HCT116 (cell line): ENCODE results near the gene RIC8B. TPM values are rescaled to one million over a fixed set of nuclear protein-coding genes. Genes with fewer than 3 reads are reported as not detected.

Source experiments
- ATAC-seq: fragments of 200-7000 bp; cut with Tn5 transposase; 2 replicates; pipeline ENCODE4 v1.9.1; 2020; ENCODE audit warnings: mild to moderate bottlenecking, moderate library complexity
- BruUV-seq: library from RNA; stranded (reverse); fragments of 400-500 nt; replicated peaks from 2 replicates; lab custom pipeline; 2021; lab: Mats Ljungman, UMichigan
- CTCF ChIA-PET: fragments of 300-600 bp; sonication (Branson Sonifier 250); formaldehyde crosslinking; loops from one replicate; lab custom pipeline; 2021; ENCODE audit warnings: antibody characterized with exemption; lab: Charles Lee
- POLR2A ChIA-PET: fragments of 300-600, 350-600 bp; sonication (Branson Sonifier 250); formaldehyde crosslinking; loops from one replicate; lab custom pipeline; 2021; ENCODE audit warnings: antibody characterized with exemption; lab: Charles Lee
- RAD21 ChIA-PET, 2 experiments: fragments of 300-600 bp; sonication (Branson Sonifier 250); formaldehyde crosslinking; loops; one replicate each; lab custom pipeline; 2023; ENCODE audit warnings: low total read pairs in 2 of 2; ENCODE audit not compliant: uncharacterized antibody in 2 of 2, unreplicated experiment in 2 of 2, low non-redundant PET in 1 of 2; lab: Charles Lee
- DNase-seq: peaks from one replicate; pipeline ENCODE4 v3.0.0-alpha.2; 2010; ENCODE audit warnings: low read depth, low spot score
- H2AFZ ChIP-seq: fragments of 200-600 bp; shearing (Covaris generic), sonication (generic); 2 replicates; pipeline ENCODE4 v1.6.1; 2017; ENCODE audit warnings: low read depth, mixed run types, mixed read lengths, antibody characterized with exemption, low read length; ENCODE audit not compliant: poor library complexity, severe bottlenecking
- H3K27ac ChIP-seq: 2 replicates; pipeline ENCODE4 v1.5.1; 2012; ENCODE audit warnings: low read depth, low read length
- H3K27me3 ChIP-seq: fragments of 200-600 bp; sonication (generic); 2 replicates; pipeline ENCODE4 v1.6.1; 2016; ENCODE audit warnings: mixed run types, low read length, mixed read lengths; ENCODE audit not compliant: insufficient read depth
- H3K36me3 ChIP-seq, 2 experiments: fragments of 200-500 bp in 1 of 2; fragments of 200-600 bp in 1 of 2; sonication (Bioruptor generic) in 1 of 2; sonication (generic) in 1 of 2; 2 replicates each; pipeline versions ENCODE4 v1.5.1 to v1.6.1; 2014 to 2016; ENCODE audit warnings: low read length in 2 of 2, inconsistent platforms in 1 of 2, mixed read lengths in 1 of 2, mixed run types in 1 of 2; ENCODE audit not compliant: insufficient read depth in 2 of 2, control insufficient read depth in 1 of 2
- H3K4me1 ChIP-seq, 2 experiments: fragments of 200-600 bp in 1 of 2; sonication (generic) in 1 of 2; 2 replicates each; pipeline versions ENCODE4 v1.5.1 to v1.6.1; 2012 to 2017; ENCODE audit warnings: low read length in 2 of 2, inconsistent platforms in 1 of 2, mild to moderate bottlenecking in 1 of 2, mixed read lengths in 1 of 2, mixed run types in 1 of 2, moderate library complexity in 1 of 2; ENCODE audit not compliant: insufficient read depth in 2 of 2, control insufficient read depth in 1 of 2
- H3K4me2 ChIP-seq: fragments of 200-600 bp; sonication (generic); 2 replicates; pipeline ENCODE4 v1.6.1; 2017; ENCODE audit warnings: mixed run types, low read length, mixed read lengths
- H3K4me3 ChIP-seq, 2 experiments: fragments of 200-600 bp in 1 of 2; sonication (generic) in 1 of 2; replicated peaks in 1 of 2; 2 replicates each; pipeline ENCODE4 v1.5.1; 2011 to 2016; ENCODE audit warnings: low read length in 2 of 2, control low read depth in 1 of 2, low read depth in 1 of 2, mild to moderate bottlenecking in 1 of 2, mixed read lengths in 1 of 2, mixed run types in 1 of 2
- H3K79me2 ChIP-seq: fragments of 200-600 bp; sonication (generic); 2 replicates; pipeline ENCODE4 v1.6.1; 2017; ENCODE audit warnings: mild to moderate bottlenecking, mixed run types, low read length, moderate library complexity, mixed read lengths; ENCODE audit not compliant: insufficient read depth
- H3K9ac ChIP-seq: fragments of 200-600 bp; sonication (generic); 2 replicates; pipeline ENCODE4 v1.6.1; 2016; ENCODE audit warnings: low read length, mixed read lengths
- H3K9me2 ChIP-seq: fragments of 200-600 bp; sonication (generic), shearing (Covaris generic); 2 replicates; pipeline ENCODE4 v1.6.1; 2017; ENCODE audit warnings: mixed run types, mild to moderate bottlenecking, moderate library complexity; ENCODE audit not compliant: insufficient read depth
- H3K9me3 ChIP-seq, 2 experiments: fragments of 200-500 bp in 1 of 2; fragments of 200-600 bp in 1 of 2; sonication (Bioruptor generic) in 1 of 2; sonication (generic) in 1 of 2; 2 replicates each; pipeline ENCODE4 v1.6.1; 2014 to 2017; ENCODE audit warnings: low read length in 2 of 2, mixed read lengths in 2 of 2, inconsistent platforms in 1 of 2, low read depth in 1 of 2, mild to moderate bottlenecking in 1 of 2, mixed run types in 1 of 2, moderate library complexity in 1 of 2; ENCODE audit not compliant: control insufficient read depth in 1 of 2, insufficient read depth in 1 of 2
- H4K20me1 ChIP-seq: fragments of 200-600 bp; sonication (generic), shearing (Covaris generic); 2 replicates; pipeline ENCODE4 v1.6.1; 2017; ENCODE audit warnings: mixed run types, mild to moderate bottlenecking, moderate library complexity; ENCODE audit not compliant: insufficient read depth
- FOSL1 ChIP-seq: IDR thresholded peaks from 2 replicates; pipeline ENCODE4 v1.6.1; 2012; ENCODE audit warnings: low read depth
- JUND ChIP-seq: IDR thresholded peaks from 2 replicates; pipeline ENCODE4 v1.6.1; 2012
- POLR2A ChIP-seq: IDR thresholded peaks from 2 replicates; pipeline ENCODE4 v1.7.0; 2011; ENCODE audit warnings: borderline replicate concordance; ENCODE audit not compliant: insufficient read depth, insufficient read length; ENCODE audit errors: extremely low read depth
- POLR2AphosphoS5 ChIP-seq: IDR thresholded peaks from 2 replicates; pipeline ENCODE4 v1.6.1; 2011; ENCODE audit warnings: mild to moderate bottlenecking, low read depth, low read length, moderate library complexity
- SIN3A ChIP-seq: IDR thresholded peaks from 2 replicates; pipeline ENCODE4 v1.6.1; 2012; ENCODE audit warnings: low read depth
- TCF7L2 ChIP-seq: IDR thresholded peaks from 2 replicates; pipeline ENCODE4 v1.7.0; 2011; ENCODE audit warnings: borderline replicate concordance, inconsistent platforms; ENCODE audit not compliant: insufficient read depth, insufficient read length; ENCODE audit errors: extremely low read depth
- YY1 ChIP-seq: IDR thresholded peaks from 2 replicates; pipeline ENCODE4 v1.6.1; 2011; ENCODE audit warnings: low read length, low read depth, moderate library complexity, mild to moderate bottlenecking; ENCODE audit not compliant: insufficient replicate concordance; ENCODE audit errors: extremely low read depth
- ZFX ChIP-seq: fragments of 450-650 bp; IDR thresholded peaks from 2 replicates; pipeline ENCODE4 v1.6.1; 2017
- ZNF274 ChIP-seq: fragments of 200-500 bp; sonication (Bioruptor generic); IDR thresholded peaks from 2 replicates; pipeline ENCODE4 v1.6.1; 2014; ENCODE audit warnings: mild to moderate bottlenecking, low read depth, low read length, inconsistent platforms
- intact Hi-C: fragments of 100-400 bp; cut with micrococcal nuclease; formaldehyde crosslinking; loops from 2 replicates; pipeline ENCODE4 v1.10.0; 2022
- total RNA-seq: library from RNA; stranded (reverse); gene quantifications from one replicate; pipeline ENCODE4 v1.2.1, GENCODE V29; 2021; ENCODE audit not compliant: unreplicated experiment
- TF ChIP-seq, protein P1 (sequence below): IDR thresholded peaks from 2 replicates; pipeline ENCODE4 v1.6.1; 2012
- TF ChIP-seq, protein P2 (sequence below): IDR thresholded peaks from 2 replicates; pipeline ENCODE4 v1.6.1; 2011; ENCODE audit warnings: mild to moderate bottlenecking, low read length, moderate library complexity; ENCODE audit not compliant: insufficient replicate concordance; ENCODE audit errors: extremely low read depth
- TF ChIP-seq, protein P3 (sequence below): IDR thresholded peaks from 2 replicates; pipeline ENCODE4 v1.6.1; 2012; ENCODE audit warnings: low read depth

Gene RIC8B
- total RNA-seq, 1 experiment from 2014 or later = 16.7 TPM

DNA sequence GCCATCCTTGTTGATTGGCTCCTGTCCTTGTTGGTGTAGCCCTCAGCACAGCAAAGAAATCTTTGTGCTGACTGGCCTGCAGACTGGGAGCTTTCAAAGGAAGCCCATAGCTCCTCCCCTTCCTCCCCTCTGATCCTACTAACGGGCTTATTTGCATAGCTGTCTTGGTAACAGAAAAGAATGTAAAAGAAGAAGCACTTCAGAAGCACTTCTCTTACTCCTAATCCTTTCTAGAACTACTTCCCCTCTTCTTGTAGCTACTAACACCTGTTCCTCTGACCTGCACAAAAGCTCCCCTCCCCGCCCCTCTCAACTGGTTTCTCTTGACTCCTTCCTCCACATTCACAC is 14.3 kb upstream of the RIC8B start (continued):
- TF ChIP-seq, protein P1, sequence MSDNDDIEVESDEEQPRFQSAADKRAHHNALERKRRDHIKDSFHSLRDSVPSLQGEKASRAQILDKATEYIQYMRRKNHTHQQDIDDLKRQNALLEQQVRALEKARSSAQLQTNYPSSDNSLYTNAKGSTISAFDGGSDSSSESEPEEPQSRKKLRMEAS = no peak
- TF ChIP-seq YY1 (no peak), ZFX (no peak), POLR2AphosphoS5 (no peak), FOSL1 (no peak)
- TF ChIP-seq, protein P2, sequence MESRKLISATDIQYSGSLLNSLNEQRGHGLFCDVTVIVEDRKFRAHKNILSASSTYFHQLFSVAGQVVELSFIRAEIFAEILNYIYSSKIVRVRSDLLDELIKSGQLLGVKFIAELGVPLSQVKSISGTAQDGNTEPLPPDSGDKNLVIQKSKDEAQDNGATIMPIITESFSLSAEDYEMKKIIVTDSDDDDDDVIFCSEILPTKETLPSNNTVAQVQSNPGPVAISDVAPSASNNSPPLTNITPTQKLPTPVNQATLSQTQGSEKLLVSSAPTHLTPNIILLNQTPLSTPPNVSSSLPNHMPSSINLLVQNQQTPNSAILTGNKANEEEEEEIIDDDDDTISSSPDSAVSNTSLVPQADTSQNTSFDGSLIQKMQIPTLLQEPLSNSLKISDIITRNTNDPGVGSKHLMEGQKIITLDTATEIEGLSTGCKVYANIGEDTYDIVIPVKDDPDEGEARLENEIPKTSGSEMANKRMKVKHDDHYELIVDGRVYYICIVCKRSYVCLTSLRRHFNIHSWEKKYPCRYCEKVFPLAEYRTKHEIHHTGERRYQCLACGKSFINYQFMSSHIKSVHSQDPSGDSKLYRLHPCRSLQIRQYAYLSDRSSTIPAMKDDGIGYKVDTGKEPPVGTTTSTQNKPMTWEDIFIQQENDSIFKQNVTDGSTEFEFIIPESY = no peak
- TF ChIP-seq, all 23 proteins: peak for 0

DNA sequence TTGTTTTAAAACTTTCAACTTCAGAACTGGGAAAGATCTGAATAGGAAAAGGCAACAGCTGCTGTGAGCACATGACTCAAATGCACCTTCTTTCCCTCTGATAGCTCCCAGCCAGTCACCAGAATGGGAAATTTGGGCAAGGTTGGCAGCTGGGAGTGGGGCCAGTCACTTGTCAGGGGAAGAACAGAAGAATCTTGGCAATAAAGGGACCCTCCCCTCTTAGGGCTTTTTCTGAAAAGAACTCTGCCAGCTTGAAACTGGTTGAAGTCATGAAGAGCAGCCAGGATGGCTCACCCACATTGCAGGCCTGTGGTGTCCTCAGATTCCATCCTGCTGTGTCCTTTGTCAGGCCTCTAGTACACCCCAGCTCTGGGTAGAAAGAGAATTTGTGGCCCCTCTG is 10.3 kb upstream of the RIC8B start:
- TF ChIP-seq SIN3A = no peak
- no peak for TF ChIP-seq POLR2A
- TF ChIP-seq, protein P2 = no peak
- TF ChIP-seq JUND = no peak
- TF ChIP-seq, protein P3, sequence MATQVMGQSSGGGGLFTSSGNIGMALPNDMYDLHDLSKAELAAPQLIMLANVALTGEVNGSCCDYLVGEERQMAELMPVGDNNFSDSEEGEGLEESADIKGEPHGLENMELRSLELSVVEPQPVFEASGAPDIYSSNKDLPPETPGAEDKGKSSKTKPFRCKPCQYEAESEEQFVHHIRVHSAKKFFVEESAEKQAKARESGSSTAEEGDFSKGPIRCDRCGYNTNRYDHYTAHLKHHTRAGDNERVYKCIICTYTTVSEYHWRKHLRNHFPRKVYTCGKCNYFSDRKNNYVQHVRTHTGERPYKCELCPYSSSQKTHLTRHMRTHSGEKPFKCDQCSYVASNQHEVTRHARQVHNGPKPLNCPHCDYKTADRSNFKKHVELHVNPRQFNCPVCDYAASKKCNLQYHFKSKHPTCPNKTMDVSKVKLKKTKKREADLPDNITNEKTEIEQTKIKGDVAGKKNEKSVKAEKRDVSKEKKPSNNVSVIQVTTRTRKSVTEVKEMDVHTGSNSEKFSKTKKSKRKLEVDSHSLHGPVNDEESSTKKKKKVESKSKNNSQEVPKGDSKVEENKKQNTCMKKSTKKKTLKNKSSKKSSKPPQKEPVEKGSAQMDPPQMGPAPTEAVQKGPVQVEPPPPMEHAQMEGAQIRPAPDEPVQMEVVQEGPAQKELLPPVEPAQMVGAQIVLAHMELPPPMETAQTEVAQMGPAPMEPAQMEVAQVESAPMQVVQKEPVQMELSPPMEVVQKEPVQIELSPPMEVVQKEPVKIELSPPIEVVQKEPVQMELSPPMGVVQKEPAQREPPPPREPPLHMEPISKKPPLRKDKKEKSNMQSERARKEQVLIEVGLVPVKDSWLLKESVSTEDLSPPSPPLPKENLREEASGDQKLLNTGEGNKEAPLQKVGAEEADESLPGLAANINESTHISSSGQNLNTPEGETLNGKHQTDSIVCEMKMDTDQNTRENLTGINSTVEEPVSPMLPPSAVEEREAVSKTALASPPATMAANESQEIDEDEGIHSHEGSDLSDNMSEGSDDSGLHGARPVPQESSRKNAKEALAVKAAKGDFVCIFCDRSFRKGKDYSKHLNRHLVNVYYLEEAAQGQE = no peak
- no peak for TF ChIP-seq ZNF274
- TF ChIP-seq TCF7L2 = no peak
- H3K36me3 ChIP-seq = no peaks in the 10 kb centered on the region
- ChIA-PET CTCF (no interaction called here), POLR2A (no interaction called here), RAD21 (no interaction called here)
- no peak overlapping the region for H3K4me3 ChIP-seq
- H3K4me2 ChIP-seq = no peak overlapping the region
- BruUV-seq = no TSS peak
- no peak overlapping the region for H2AFZ ChIP-seq
- no peaks in the 10 kb centered on the region for H3K9me2 ChIP-seq
- H3K27me3 ChIP-seq = no peaks in the 10 kb centered on the region
- intact Hi-C loops = no loop called here
- no peak for DNase-seq
- H3K9me3 ChIP-seq = no peaks in the 10 kb centered on the region
- no peaks in the 10 kb centered on the region for H4K20me1 ChIP-seq
- no peak overlapping the region for H3K27ac ChIP-seq
- H3K4me1 ChIP-seq = no peaks in the 10 kb centered on the region
- no peak for ATAC-seq
- no peak overlapping the region for H3K9ac ChIP-seq
- H3K79me2 ChIP-seq = no peaks in the 10 kb centered on the region
